GM19467 (cell line): ENCODE data around the gene MTRF1.

Experiments used
- ATAC-seq: cut with Tn5 transposase; IDR thresholded peaks from one replicate; pipeline ENCODE4 v1.9.1; 2021; ENCODE audit warnings: mild to moderate bottlenecking, moderate library complexity; ENCODE audit not compliant: unreplicated experiment

Gene MTRF1

GRCh38 chr13:41263261-41263971 lies at the start of gene MTRF1:
MTRF1 (minus strand) TSS chr13:41263576; CDS start chr13:41260907, 2,669 bp downstream.
- peak; percentile 89 for ATAC-seq

DNA sequence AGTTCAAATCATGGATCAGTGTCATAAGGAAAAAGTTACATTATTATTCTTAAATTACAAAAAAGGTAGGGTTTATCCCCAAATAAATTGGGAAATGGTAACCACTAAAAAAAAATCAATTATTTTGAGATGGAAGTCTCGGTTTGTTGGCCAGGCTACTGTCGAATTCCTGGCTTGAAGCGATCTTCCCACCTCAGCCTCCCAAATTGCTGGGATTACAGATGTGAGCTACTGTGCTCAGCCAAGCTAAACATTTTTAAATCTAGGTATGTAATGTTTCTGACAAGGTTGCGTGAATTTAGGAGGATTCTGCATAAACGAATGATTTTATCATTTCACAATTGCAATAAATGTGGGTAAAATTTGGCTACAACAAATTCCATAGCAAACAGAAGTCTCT lies 49.7 kb upstream of the MTRF1 start:
- ATAC-seq, result no peak

DNA sequence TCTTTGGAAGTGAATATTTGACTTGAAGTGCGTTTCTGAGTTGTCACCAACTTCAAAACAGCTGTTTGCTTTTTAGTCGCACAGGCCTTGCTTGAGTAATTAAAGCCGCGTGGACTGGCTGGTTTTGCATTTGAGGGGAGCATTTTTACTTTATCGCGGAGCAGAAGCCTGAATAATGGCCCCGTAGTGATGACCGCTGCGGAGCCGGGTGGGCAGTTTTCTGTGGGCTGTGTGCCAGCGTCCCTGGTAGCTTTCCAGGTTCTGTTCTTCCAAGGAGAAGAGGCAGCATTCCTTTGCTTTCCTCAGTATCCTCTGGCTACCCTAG lies 48.8 kb upstream of the MTRF1 start:
- ATAC-seq, result no peak

DNA sequence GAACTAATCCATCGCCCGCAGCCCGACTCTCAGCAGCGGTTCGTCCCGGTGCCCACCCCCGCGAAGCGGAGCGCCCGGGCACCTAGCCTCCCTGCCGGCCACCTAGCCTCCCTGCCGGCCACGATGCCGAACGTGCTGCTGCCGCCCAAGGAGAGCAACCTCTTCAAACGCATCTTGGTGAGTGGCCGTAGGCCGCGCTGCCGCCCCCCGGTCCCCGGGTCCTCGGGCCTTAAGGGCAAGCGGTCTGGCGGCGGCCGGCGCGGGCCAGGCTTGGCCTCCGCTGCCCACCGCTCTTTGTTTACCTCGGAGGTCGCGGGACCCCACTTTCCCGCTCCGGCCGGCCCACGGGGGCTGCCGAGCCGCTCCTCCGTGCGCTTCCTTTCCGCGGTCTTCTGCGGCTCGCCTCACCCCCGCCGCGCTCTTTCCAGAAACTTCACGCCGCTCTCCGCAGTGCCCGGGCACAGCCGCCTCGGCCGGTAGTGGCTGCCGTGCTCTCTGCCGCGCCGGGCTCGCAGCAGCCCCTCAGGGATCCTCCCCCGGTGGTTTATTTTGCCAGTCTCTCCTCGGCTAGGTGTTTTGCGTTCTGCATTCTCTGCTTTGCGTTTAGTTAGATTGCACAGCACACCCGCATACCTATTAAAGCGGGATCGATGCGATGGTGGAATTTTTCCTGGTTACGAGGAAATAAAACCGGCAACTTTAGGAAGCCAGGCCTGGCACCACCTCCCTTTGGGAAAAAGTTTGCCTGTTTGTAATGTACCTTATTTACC lies 48.2 kb upstream of the MTRF1 start:
- peak; percentile 38 for ATAC-seq

DNA sequence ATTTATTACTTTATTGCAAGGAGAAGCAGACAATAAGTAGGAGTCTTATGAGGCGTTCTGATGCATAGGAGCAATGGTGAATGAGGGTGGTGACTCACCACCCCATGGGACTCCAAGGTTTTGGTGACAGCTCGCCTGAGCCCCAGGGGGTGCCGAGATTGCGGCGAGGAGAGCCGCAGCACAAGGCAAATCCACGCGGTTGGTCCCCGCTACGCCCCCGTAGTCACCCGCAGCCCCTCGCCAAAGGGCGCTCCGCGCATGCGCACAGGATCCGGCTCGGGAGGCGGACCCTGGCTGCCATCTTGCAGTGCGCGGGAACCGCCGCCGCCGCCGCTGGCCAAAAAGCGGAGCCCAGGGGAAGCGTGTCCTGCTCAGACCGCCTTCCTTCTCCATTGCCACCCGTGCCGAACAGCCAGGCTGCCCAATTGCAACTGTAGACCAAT lies 47.6 kb upstream of the MTRF1 start, which contains the start of gene NAA16:
TSS of gene NAA16 (plus strand) at position 305 of the 443 bp plus-strand sequence. CDS start 262 bp downstream, outside the sequence.
- peak; percentile 59 for ATAC-seq

- ATAC-seq, result no peak
Observed at GRCh38 chr13:41307884-41308640, 44.7 kb upstream of the MTRF1 start.

- ATAC-seq, result no peak
Observed at GRCh38 chr13:41306271-41307145, 43.1 kb upstream of the MTRF1 start.

GRCh38 chr13:41304551-41304950 lies 41.2 kb upstream of the MTRF1 start:
- ATAC-seq, result no peak

- ATAC-seq, result no peak
Observed at GRCh38 chr13:41302743-41303142, 39.4 kb upstream of the MTRF1 start.

- no peak for ATAC-seq
Observed at GRCh38 chr13:41299316-41300094, 36.1 kb upstream of the MTRF1 start.

DNA sequence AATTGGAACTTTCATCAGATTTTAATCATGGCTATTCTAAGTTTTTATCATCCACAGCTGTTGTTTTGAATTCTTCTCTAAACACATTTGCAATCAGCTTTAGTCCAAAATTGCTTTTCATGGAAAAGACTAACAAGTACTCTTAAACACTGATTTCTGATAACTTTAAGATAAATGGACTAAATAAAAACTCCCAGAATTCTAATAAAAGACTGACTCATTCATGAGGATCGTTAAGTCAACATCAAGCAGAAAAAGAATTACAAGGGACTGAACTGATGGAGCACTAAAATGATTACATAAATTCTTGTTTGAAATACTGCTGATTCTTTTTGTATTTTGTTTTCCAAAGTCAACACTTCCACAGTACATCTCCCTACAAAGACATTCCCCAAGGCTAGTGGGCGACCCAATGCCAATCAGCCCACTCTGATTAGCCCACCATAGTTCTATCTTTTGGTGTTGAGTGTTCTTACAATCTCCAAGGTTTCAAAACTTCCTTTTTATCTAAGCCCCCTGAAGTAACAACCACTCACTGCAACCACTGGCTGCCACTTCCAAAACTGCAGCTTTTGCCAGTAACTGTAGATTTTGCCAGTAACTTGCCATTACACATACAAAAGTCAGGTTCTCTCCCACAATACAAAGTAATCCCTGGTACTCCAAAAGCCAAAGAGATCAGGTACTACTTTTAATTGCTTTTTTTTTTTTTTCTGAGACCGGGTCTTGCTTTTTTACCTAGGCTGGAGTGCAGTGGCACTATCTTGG lies 33.7 kb upstream of the MTRF1 start:
- ATAC-seq, result no peak

DNA sequence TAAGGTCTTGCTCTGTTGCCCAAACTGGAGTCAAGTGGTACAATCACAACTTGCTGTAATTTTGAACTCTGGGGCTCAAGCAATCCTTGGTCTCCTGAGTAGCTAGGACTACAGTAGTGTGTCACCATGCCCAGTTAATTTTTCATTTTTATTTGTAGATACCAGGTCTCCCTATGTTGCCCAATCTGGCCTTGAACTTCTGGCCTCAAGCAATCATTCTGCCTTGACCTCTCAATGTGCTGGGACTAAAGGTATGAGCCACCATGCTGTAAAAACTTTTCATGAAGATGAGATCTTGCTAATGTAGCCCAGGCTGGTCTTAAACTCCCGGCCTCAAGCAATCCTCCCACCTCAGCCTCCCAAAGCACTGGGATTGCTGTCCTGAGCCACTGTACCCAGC lies 32.6 kb upstream of the MTRF1 start:
- ATAC-seq, result no peak

GRCh38 chr13:41294914-41295313 lies 31.5 kb upstream of the MTRF1 start:
- no peak for ATAC-seq

DNA sequence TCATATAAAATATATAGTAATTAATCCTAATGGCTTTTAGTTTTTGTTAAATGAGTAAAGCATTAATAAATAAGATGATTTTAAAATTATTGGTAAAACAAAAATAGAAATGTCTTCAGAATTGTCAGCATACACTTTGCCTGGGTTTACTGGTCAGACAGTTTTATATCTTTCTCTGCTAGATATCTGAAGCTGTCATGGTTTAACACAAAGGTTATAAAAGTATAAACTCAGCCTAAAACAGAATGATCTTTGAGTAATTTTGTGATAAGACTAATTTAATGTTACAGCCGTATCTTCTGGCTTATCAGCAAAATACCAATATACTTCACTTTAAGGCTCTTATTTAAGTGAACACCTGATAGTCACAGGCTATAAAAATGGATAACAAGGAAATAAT lies 29.9 kb upstream of the MTRF1 start:
- ATAC-seq, result no peak

DNA sequence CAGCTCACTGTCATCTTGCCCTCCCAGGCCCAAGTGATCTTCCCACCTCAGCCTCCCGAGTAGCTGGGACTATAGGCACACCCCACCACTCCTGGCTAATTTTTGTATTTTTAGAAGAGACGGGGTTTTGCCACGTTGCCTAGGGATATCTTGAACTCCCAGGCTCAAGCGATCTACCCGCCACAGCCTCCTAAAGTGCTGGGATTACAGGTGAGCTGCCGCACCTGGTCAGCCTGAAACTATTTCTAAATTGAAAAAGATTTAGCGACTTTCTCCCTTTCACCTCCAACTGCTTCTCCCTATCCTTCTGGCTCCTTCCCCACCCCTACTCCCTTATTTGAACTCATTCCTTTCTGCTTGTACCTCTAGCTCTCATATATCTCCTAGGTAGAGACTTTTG lies 27.9 kb upstream of the MTRF1 start:
- ATAC-seq, result no peak

GRCh38 chr13:41289463-41289881 lies 26.1 kb upstream of the MTRF1 start:
- no peak for ATAC-seq

- ATAC-seq, result no peak
Observed at GRCh38 chr13:41286370-41286769, 23.0 kb upstream of the MTRF1 start.

DNA sequence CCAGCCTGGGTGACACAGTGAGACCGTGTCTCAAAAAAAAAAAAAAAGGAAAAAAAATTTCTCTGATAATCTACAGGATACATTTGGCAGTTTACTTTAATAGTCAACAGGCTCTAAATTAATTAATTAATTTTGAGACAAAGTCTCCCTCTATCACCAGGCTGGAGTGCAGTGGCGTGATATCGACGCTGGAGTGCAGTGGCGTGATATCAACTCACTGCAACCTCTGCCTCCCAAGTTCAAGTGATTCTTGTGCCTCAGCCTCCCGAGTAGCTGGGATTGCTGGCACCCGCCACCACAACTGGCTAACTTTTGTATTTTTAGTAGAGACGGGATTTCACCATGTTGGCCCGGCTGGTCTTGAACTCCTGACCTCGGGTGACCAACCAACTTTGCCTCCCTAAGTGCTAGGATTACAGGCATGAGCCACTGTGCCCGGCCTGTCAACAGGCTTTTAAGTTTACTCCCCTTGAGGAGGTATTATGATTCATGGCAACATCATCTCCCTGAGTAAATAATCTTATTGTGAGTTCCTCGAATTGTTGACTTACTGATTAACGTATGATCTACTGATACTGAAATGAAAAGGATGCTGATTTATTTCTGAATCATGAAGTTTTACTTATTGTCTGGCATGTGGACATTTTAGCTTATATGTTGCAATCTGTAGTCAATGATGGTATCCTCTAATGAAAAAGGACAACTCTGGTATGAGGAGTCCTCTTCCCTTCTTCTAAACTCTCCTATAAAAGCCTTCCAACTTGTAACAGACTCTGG lies 21.3 kb upstream of the MTRF1 start:
- no peak for ATAC-seq
